Peyer's patch (tissue), 4 donors: Measurements from ENCODE around the gene NOL9.

Source experiments
- POLR2A ChIP-seq, 2 donors: fragments of 450-650 bp; IDR thresholded peaks; one replicate each; pipeline ENCODE4 v1.5.1; 2017; ENCODE audit warnings: antibody characterized with exemption in 2 of 2, mild to moderate bottlenecking in 2 of 2, moderate library complexity in 2 of 2
- TF ChIP-seq, protein P1 (sequence below), 6 experiments: fragments of 450-650 bp in 4 of 6; fragments of 200-600 bp in 2 of 6; sonication (generic) in 1 of 6; IDR thresholded peaks; one replicate each; pipeline ENCODE4 v1.5.1; 2017 to 2019; ENCODE audit warnings: antibody characterized with exemption in 6 of 6, mild to moderate bottlenecking in 3 of 6, moderate library complexity in 1 of 6

DNA sequence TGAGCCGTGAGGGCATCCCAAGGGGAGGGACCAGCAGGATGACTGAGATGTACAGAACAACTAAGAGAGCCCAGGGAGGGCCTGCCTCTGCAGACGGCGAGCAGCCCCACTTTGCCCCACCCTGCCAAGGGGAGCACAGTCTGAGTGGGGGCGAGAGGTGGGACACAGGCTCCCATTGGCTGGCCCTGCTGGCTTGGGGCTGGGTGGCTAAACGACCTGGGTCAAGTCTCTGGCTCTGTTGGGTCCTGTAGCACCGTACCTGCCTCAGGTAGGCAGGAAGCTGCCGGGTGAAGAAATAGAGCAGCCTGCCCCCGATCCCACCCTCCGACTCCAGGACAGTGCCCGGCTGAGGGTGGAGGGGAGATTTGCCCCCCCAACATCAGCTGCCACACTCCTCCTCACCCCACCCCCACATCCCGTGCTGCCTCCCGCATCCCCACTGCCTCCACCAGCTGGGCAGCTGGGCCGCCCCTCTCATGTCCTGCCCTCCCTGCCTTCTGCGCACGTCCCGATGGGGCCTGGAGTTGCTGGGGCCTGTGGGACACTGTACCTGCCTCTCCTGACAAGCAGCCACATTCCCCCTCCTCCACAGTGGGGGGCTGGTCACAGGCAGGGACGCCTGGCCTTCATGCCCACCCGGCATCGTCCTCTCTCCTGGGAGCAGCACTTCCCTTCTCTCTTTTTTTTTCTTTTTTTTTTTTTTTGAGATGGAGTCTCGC is 50.3 kb downstream of the NOL9 start:
- TF ChIP-seq, protein P1, sequence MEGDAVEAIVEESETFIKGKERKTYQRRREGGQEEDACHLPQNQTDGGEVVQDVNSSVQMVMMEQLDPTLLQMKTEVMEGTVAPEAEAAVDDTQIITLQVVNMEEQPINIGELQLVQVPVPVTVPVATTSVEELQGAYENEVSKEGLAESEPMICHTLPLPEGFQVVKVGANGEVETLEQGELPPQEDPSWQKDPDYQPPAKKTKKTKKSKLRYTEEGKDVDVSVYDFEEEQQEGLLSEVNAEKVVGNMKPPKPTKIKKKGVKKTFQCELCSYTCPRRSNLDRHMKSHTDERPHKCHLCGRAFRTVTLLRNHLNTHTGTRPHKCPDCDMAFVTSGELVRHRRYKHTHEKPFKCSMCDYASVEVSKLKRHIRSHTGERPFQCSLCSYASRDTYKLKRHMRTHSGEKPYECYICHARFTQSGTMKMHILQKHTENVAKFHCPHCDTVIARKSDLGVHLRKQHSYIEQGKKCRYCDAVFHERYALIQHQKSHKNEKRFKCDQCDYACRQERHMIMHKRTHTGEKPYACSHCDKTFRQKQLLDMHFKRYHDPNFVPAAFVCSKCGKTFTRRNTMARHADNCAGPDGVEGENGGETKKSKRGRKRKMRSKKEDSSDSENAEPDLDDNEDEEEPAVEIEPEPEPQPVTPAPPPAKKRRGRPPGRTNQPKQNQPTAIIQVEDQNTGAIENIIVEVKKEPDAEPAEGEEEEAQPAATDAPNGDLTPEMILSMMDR (IDR thresholded peaks at IDR 0.05): no peak
- TF ChIP-seq POLR2A (IDR thresholded peaks at IDR 0.05): no peak
